GM12878 (cell line): Measurements from ENCODE around the gene NTN3. TPM values are rescaled to one million over a fixed set of nuclear protein-coding genes. Genes with fewer than 3 reads are reported as not detected.

Experiments
- ATAC-seq: fragments of 200-7000 bp; cut with Tn5 transposase; 3 replicates; pipeline ENCODE4 v1.9.1; 2020; ENCODE audit warnings: mild to moderate bottlenecking, moderate library complexity
- BruUV-seq: library from RNA; stranded (reverse); fragments of 400-500 nt; replicated peaks from 2 replicates; lab custom pipeline; 2021; lab: Mats Ljungman, UMichigan
- CTCF ChIA-PET: fragments of 300-600 bp; sonication (Branson Sonifier 250); formaldehyde crosslinking; extraction: SDS; loops from one replicate; lab custom pipeline; 2021; ENCODE audit warnings: inconsistent platforms; lab: Yijun Ruan, JAX
- POLR2A ChIA-PET: fragments of 350-600 bp; formaldehyde crosslinking; extraction: SDS; loops from one replicate; lab custom pipeline; 2021; ENCODE audit warnings: inconsistent platforms; lab: Charles Lee
- RAD21 ChIA-PET: fragments of 300-600 bp; sonication (Branson Sonifier 250); formaldehyde crosslinking; loops from one replicate; lab custom pipeline; 2023; ENCODE audit warnings: antibody characterized with exemption; ENCODE audit not compliant: unreplicated experiment; lab: Charles Lee
- SMC1A ChIA-PET: fragments of 300-600 bp; sonication (Branson Sonifier 250); formaldehyde crosslinking; loops from one replicate; lab custom pipeline; 2023; ENCODE audit not compliant: unreplicated experiment, uncharacterized antibody; lab: Charles Lee
- DNase-seq: peaks from one replicate; pipeline ENCODE4 v3.0.0-alpha.2; 2011; ENCODE audit warnings: low read depth, low spot score
- FAIRE-seq: peaks from 3 replicates; lab custom pipeline; 2011; peaks lifted over from hg19 to GRCh38; lab: Jason Lieb, UNC
- H2AFZ ChIP-seq: 2 replicates; pipeline ENCODE4 v1.6.0; 2011; ENCODE audit warnings: low read depth, low read length, control low read depth; ENCODE audit not compliant: control insufficient read depth
- H3K27ac ChIP-seq: 2 replicates; pipeline ENCODE4 v1.5.1; 2011; ENCODE audit warnings: control low read depth; ENCODE audit not compliant: control insufficient read depth, insufficient read depth
- H3K27me3 ChIP-seq, 2 experiments: replicated peaks in 1 of 2; 2 replicates each; pipeline versions ENCODE4 v1.6.0 to v1.6.1; 2011; ENCODE audit warnings: low read length in 1 of 2; ENCODE audit not compliant: control insufficient read depth in 2 of 2, insufficient read depth in 2 of 2
- H3K36me3 ChIP-seq, 2 experiments: 2 replicates each; pipeline ENCODE4 v1.5.1; 2011; ENCODE audit warnings: low read length in 1 of 2; ENCODE audit not compliant: control insufficient read depth in 2 of 2, insufficient read depth in 2 of 2
- H3K4me1 ChIP-seq: 2 replicates; pipeline ENCODE4 v1.6.1; 2011; ENCODE audit warnings: mild to moderate bottlenecking, low read length, moderate library complexity, mixed read lengths; ENCODE audit not compliant: control insufficient read depth, insufficient read depth
- H3K4me2 ChIP-seq: 2 replicates; pipeline ENCODE4 v1.6.0; 2011; ENCODE audit warnings: control low read depth; ENCODE audit not compliant: control insufficient read depth, insufficient read depth
- H3K4me3 ChIP-seq: fragments of 200-600 bp; sonication (generic); 2 replicates; pipeline ENCODE4 v1.5.1; 2016
- H3K79me2 ChIP-seq: 2 replicates; pipeline ENCODE4 v1.6.0; 2011; ENCODE audit warnings: low read length; ENCODE audit not compliant: control insufficient read depth, insufficient read depth
- H3K9ac ChIP-seq: 2 replicates; pipeline ENCODE4 v1.8.0; 2011; ENCODE audit warnings: low read length, control low read depth, mixed read lengths; ENCODE audit not compliant: control insufficient read depth, insufficient read depth
- H3K9me3 ChIP-seq: replicated peaks from 3 replicates; pipeline ENCODE4 v1.5.1; 2011; ENCODE audit warnings: mild to moderate bottlenecking, low read length; ENCODE audit not compliant: control insufficient read depth, insufficient read depth
- H4K20me1 ChIP-seq: 2 replicates; pipeline ENCODE4 v1.6.0; 2011; ENCODE audit not compliant: control insufficient read depth, insufficient read depth
- ASH2L ChIP-seq: fragments of 300-600, 200-600 bp; sonication (generic); IDR thresholded peaks from 2 replicates; pipeline ENCODE4 v1.6.1; 2017; ENCODE audit warnings: low read depth, mild to moderate bottlenecking, borderline replicate concordance
- ATF7 ChIP-seq: fragments of 450-650 bp; IDR thresholded peaks from 2 replicates; pipeline ENCODE4 v1.6.1; 2016; ENCODE audit warnings: low read depth, mild to moderate bottlenecking
- BACH1 ChIP-seq: fragments of 450-650 bp; IDR thresholded peaks from 2 replicates; pipeline ENCODE4 v1.6.1; 2017; ENCODE audit warnings: mild to moderate bottlenecking, borderline replicate concordance
- CREM ChIP-seq: IDR thresholded peaks from 2 replicates; pipeline ENCODE4 v1.6.1; 2014; ENCODE audit warnings: antibody characterized with exemption, low read depth
- LARP7 ChIP-seq: fragments of 450-650 bp; IDR thresholded peaks from 2 replicates; pipeline ENCODE4 v1.6.1; 2017; ENCODE audit warnings: mild to moderate bottlenecking
- MEF2B ChIP-seq: fragments of 450-650 bp; IDR thresholded peaks from 2 replicates; pipeline ENCODE4 v1.6.1; 2018; ENCODE audit warnings: mild to moderate bottlenecking, moderate library complexity; ENCODE audit not compliant: partially characterized antibody, poor library complexity, severe bottlenecking
- NBN ChIP-seq: fragments of 450-650 bp; IDR thresholded peaks from 2 replicates; pipeline ENCODE4 v1.6.1; 2016
- RBBP5 ChIP-seq: fragments of 200-600 bp; sonication (generic); conservative IDR thresholded peaks from 2 replicates; pipeline ENCODE4 v1.6.1; 2016
- RCOR1 ChIP-seq: conservative IDR thresholded peaks from 2 replicates; pipeline ENCODE4 v1.6.1; 2012; ENCODE audit warnings: low read depth, low read length, improper control_type of control experiment
- RELA ChIP-seq: fragments of 450-650 bp; IDR thresholded peaks from 2 replicates; pipeline ENCODE4 v1.8.0; 2014; ENCODE audit warnings: borderline replicate concordance; ENCODE audit not compliant: partially characterized antibody
- SMAD5 ChIP-seq: IDR thresholded peaks from 2 replicates; pipeline ENCODE4 v1.6.1; 2016; ENCODE audit warnings: antibody characterized with exemption, low read depth
- SPI1 ChIP-seq: IDR thresholded peaks from 2 replicates; pipeline ENCODE4 v1.6.1; 2011; ENCODE audit warnings: low read depth, mild to moderate bottlenecking, low read length, moderate library complexity, borderline replicate concordance; ENCODE audit not compliant: insufficient read depth
- SUZ12 ChIP-seq: fragments of 200-600 bp; sonication (generic); IDR thresholded peaks from one replicate; pipeline ENCODE4 v1.6.1; 2018; ENCODE audit warnings: antibody characterized with exemption, mild to moderate bottlenecking; ENCODE audit not compliant: unreplicated experiment
- TARDBP ChIP-seq: IDR thresholded peaks from 2 replicates; pipeline ENCODE4 v1.6.1; 2016; ENCODE audit warnings: borderline replicate concordance
- YBX1 ChIP-seq: fragments of 450-650 bp; IDR thresholded peaks from 2 replicates; pipeline ENCODE4 v1.6.1; 2016; ENCODE audit warnings: antibody characterized with exemption
- ZNF207 ChIP-seq: fragments of 450-650 bp; IDR thresholded peaks from 2 replicates; pipeline ENCODE4 v1.6.1; 2014; ENCODE audit warnings: antibody characterized with exemption, mild to moderate bottlenecking, borderline replicate concordance
- WGBS: methylation state at CpG from one replicate; pipeline ENCODE4 v1.1.6; 2016; ENCODE audit warnings: low lambda C conversion rate; ENCODE audit not compliant: insufficient replicate concordance, insufficient coverage; ENCODE audit errors: missing lambda C conversion rate; 5-methylcytosine and 5-hydroxymethylcytosine counted together
- in situ Hi-C: fragments of 300-500 bp; cut with MboI; formaldehyde crosslinking; loops from 9 replicates; pipeline ENCODE4 v1.14.3; 2018; ENCODE audit warnings: mixed read lengths
- intact Hi-C: fragments of 100-400 bp; cut with micrococcal nuclease; formaldehyde crosslinking; loops from one replicate; pipeline ENCODE4 v1.14.2; 2022; ENCODE audit not compliant: unreplicated experiment
- polyA plus RNA-seq, 11 experiments: library from polyadenylated mRNA; depleted of rRNA in 4 of 11; unstranded in 6 of 11; stranded (reverse) in 5 of 11; fragments of >200 nt; fragmentation: Nextera tagmentation in 4 of 11; fragmentation: Illumina TruSeq in 1 of 11; extraction: Ambion mirVana in 4 of 11; extraction: Trizol in 1 of 11; gene quantifications; 1 replicate in 1 of 11; 2 replicates in 10 of 11; pipeline versions ENCODE4 v1.2.1 to v1.2.3, GENCODE V29; 2011 to 2016; ENCODE audit warnings: inconsistent platforms in 2 of 11, missing spikeins in 2 of 11, low read depth in 1 of 11
- total RNA-seq, 4 experiments: library from RNA; depleted of rRNA in 3 of 4; stranded (reverse); fragments of >200 nt in 3 of 4; fragmentation: Illumina TruSeq in 1 of 4; extraction: Trizol in 1 of 4; gene quantifications; 2 replicates each; pipeline versions ENCODE4 v1.2.1 to v1.2.3, GENCODE V29; 2013 to 2021

NTN3 gene
- total and polyA plus RNA-seq, 10 of the 15 experiments (the other 5 are each of a cell fraction or from before 2014, with no cell fraction given): 0.04 TPM; not detected in 9

DNA sequence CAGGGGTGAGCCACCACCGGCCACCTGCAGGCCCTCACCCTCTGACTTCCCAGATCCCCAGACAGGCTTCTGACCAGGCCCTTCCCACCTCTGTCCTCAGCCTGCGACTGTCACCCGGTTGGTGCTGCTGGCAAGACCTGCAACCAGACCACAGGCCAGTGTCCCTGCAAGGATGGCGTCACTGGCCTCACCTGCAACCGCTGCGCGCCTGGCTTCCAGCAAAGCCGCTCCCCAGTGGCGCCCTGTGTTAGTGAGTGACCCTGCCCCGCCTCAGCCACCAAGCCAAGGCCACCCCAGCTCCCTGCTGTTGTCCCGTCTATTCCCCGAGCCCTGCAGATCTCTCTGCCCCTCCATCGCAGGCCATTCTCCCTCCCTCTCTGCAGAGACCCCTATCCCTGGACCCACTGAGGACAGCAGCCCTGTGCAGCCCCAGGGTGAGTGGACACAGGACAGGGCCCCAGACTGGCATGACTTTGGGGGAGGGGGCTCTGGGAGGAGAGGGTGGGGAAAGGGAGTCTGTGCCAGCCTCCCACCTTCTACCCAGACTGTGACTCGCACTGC is 1.9 kb downstream of the NTN3 start (continued):
- TF ChIP-seq RCOR1 (no peak), ATF7 (no peak)

DNA sequence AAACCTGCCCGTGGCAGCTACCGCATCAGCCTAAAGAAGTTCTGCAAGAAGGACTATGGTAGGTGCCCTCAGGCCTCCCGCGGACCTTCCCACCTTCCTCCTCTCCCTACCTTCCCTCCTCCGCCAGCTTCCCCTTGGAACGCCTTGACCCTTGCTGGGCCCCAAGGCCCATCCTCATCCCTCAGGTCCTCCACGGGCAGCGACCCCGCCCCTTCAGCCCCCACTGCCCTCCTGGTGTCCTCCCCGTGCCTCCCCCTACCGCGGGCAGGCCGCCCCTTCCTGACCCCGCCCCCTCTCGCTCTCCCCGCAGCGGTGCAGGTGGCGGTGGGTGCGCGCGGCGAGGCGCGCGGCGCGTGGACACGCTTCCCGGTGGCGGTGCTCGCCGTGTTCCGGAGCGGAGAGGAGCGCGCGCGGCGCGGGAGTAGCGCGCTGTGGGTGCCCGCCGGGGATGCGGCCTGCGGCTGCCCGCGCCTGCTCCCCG is 2.4 kb downstream of the NTN3 start:
- SMC1A ChIA-PET: no interaction called here
- Histone ChIP-seq H3K27me3 (peaks cover 0 to 2% of the 10 kb centered on the region in 2 experiments; a peak in 1 of 4 replicates), H3K36me3 (no peaks in the 10 kb centered on the region), H3K4me1 (peaks cover 20% of the 10 kb centered on the region), H4K20me1 (no peaks in the 10 kb centered on the region), H3K9ac (no peak overlapping the region), H3K79me2 (no peaks in the 10 kb centered on the region), H2AFZ (no peak overlapping the region), H3K4me2 (peak overlapping the region; percentile 74)
- RAD21 ChIA-PET: interaction anchor here (1.8 kb wide), 1 partner anchor 44 kb away, joined by 8 read pairs; the partner anchor contains the start of gene CCNF
- POLR2A ChIA-PET: interaction anchor here (0.5 kb wide), 1 partner anchor 208 kb away, joined by 4 read pairs; no protein-coding TSS in a partner anchor
- DNase-seq: no peak
- intact Hi-C loops (no loop called here), in situ Hi-C loops (no loop called here)
- CTCF ChIA-PET: no interaction called here
- 10% methylated on average over 19 of the region's 49 CpGs for WGBS
- no TSS peak for BruUV-seq
- no peak for TF ChIP-seq NBN
- TF ChIP-seq RBBP5: no peak
- no peak for TF ChIP-seq MEF2B
- TF ChIP-seq SUZ12: no peak
- TF ChIP-seq SPI1: no peak
- no peak for TF ChIP-seq BACH1
- TF ChIP-seq TARDBP: no peak
- TF ChIP-seq ZNF207: no peak
- no peak for TF ChIP-seq RELA
- no peak for TF ChIP-seq LARP7
- TF ChIP-seq SMAD5: no peak
- no peak for TF ChIP-seq ASH2L
- TF ChIP-seq YBX1: no peak
- TF ChIP-seq CREM: no peak
- TF ChIP-seq, all 136 proteins: peak for 0
- FAIRE-seq (no peak), ATAC-seq (no peak)
- Histone ChIP-seq H3K9me3 (no peaks in the 10 kb centered on the region), H3K4me3 (peak overlapping the region; percentile 50; the same call in 1 of the 2 replicates), H3K27ac (no peak overlapping the region)
